Stimulated activated CD4-positive, alpha-beta T cell treated with anti-CD3 and anti-CD28 coated beads, Interleukin-2, amount 100 ng/mL, for 24 hours (primary cell): ENCODE data around the gene ZBTB20.

Source experiments
- DNase-seq, 2 donors: peaks; one replicate each; pipeline ENCODE4 v3.0.0-alpha.2; 2020

The ZBTB20 gene

GRCh38 chr3:114427285-114428043 is 719.6 kb downstream of the ZBTB20 start:
- no peak for DNase-seq

- no peak for DNase-seq
Measured at GRCh38 chr3:114424337-114424736, 722.8 kb downstream of the ZBTB20 start.

- DNase-seq, result no peak
Measured at GRCh38 chr3:114421204-114421603, 725.9 kb downstream of the ZBTB20 start.

- DNase-seq, result no peak
Measured at GRCh38 chr3:114420072-114420471, 727.0 kb downstream of the ZBTB20 start.

GRCh38 chr3:114418724-114419543 is 728.2 kb downstream of the ZBTB20 start:
- DNase-seq, result no peak

GRCh38 chr3:114418107-114418506 is 729.0 kb downstream of the ZBTB20 start:
- DNase-seq, result no peak

GRCh38 chr3:114417675-114418074 is 729.4 kb downstream of the ZBTB20 start:
- no peak for DNase-seq

- DNase-seq, result no peak
Measured at GRCh38 chr3:114417265-114417664, 729.8 kb downstream of the ZBTB20 start.

- DNase-seq, result peak; percentile 8 to 18
Measured at GRCh38 chr3:114411811-114412803, 735.0 kb downstream of the ZBTB20 start.

- DNase-seq, result no peak
Measured at GRCh38 chr3:114411190-114411668, 735.9 kb downstream of the ZBTB20 start.

- no peak for DNase-seq
Measured at GRCh38 chr3:114408736-114409670, 738.1 kb downstream of the ZBTB20 start.

- no peak for DNase-seq
Measured at GRCh38 chr3:114406922-114407321, 740.2 kb downstream of the ZBTB20 start.

GRCh38 chr3:114406286-114406685 is 740.8 kb downstream of the ZBTB20 start:
- no peak for DNase-seq

- no peak for DNase-seq
Measured at GRCh38 chr3:114405202-114405990, 741.7 kb downstream of the ZBTB20 start.

GRCh38 chr3:114404590-114404989 is 742.5 kb downstream of the ZBTB20 start:
- DNase-seq, result no peak

- no peak for DNase-seq
Measured at GRCh38 chr3:114402838-114403237, 744.2 kb downstream of the ZBTB20 start.

GRCh38 chr3:114401346-114401745 is 745.7 kb downstream of the ZBTB20 start:
- DNase-seq, result no peak

- DNase-seq, result no peak
Measured at GRCh38 chr3:114400371-114400770, 746.7 kb downstream of the ZBTB20 start.

GRCh38 chr3:114394551-114394950 is 752.5 kb downstream of the ZBTB20 start:
- DNase-seq, result no peak

- no peak for DNase-seq
Measured at GRCh38 chr3:114393367-114394072, 753.6 kb downstream of the ZBTB20 start.
